Right lobe of liver (tissue), 6 donors: ENCODE results near the gene ZBTB42. TPM values are rescaled to one million over a fixed set of nuclear protein-coding genes. Genes with fewer than 3 reads are reported as not detected.
A peak's percentile ranks its signal among the peaks of the same experiment; 100 is the strongest.

Experiments used
- ATAC-seq, 4 donors: fragments of 200-7000 bp; cut with Tn5 transposase; one replicate each; pipeline ENCODE4 v1.9.1; 2020; ENCODE audit warnings: mild to moderate bottlenecking in 4 of 4, moderate library complexity in 4 of 4
- DNase-seq, 3 donors: peaks; one replicate each; pipeline ENCODE4 v3.0.0-alpha.2; 2020
- H3K27ac ChIP-seq, 3 donors: fragments of 200-600 bp; one replicate each; pipeline ENCODE4 v1.8.0; 2022
- H3K27me3 ChIP-seq, 2 donors: fragments of 200-600 bp; one replicate each; pipeline ENCODE4 v1.8.0; 2022
- H3K36me3 ChIP-seq, 4 donors: fragments of 200-600 bp; sonication (generic) in 1 of 4; one replicate each; pipeline versions ENCODE4 v1.5.1 to v1.8.0; 2017 to 2022; ENCODE audit warnings: control low read depth in 1 of 4
- H3K4me1 ChIP-seq, 4 donors: fragments of 200-600 bp; sonication (generic) in 1 of 4; one replicate each; pipeline versions ENCODE4 v1.5.1 to v1.8.0; 2017 to 2022; ENCODE audit warnings: control low read depth in 1 of 4
- H3K4me3 ChIP-seq, 3 donors: fragments of 200-600 bp; one replicate each; pipeline ENCODE4 v1.8.0; 2022
- H3K9me3 ChIP-seq, 4 donors: fragments of 200-600 bp; sonication (generic) in 1 of 4; one replicate each; pipeline versions ENCODE4 v1.5.1 to v1.8.0; 2017 to 2022; ENCODE audit warnings: control low read depth in 1 of 4
- CTCF ChIP-seq, 4 donors: fragments of 200-600 bp in 3 of 4; fragments of 450-650 bp in 1 of 4; IDR thresholded peaks; one replicate each; pipeline versions ENCODE4 v1.5.1 to v1.8.0; 2016 to 2022; ENCODE audit warnings: antibody characterized with exemption in 4 of 4, mild to moderate bottlenecking in 2 of 4
- POLR2A ChIP-seq: fragments of 450-650 bp; IDR thresholded peaks from one replicate; pipeline ENCODE4 v1.6.1; 2017; ENCODE audit warnings: antibody characterized with exemption, mild to moderate bottlenecking
- WGBS: methylation state at CpG from one replicate; pipeline ENCODE4 v1.1.6; 2018; ENCODE audit warnings: low coverage, low lambda C conversion rate; ENCODE audit not compliant: insufficient coverage; ENCODE audit errors: missing lambda C conversion rate; 5-methylcytosine and 5-hydroxymethylcytosine counted together
- intact Hi-C, 2 donors: fragments of 100-400 bp; cut with DNase I; formaldehyde crosslinking; loops; one replicate each; pipeline versions ENCODE4 v1.11.2 to v1.14.1; 2022
- total RNA-seq, 6 experiments: library from RNA; depleted of rRNA in 2 of 6; stranded (reverse); fragments of >200 nt in 2 of 6; fragmentation: NEBNext Ultra II Directional in 3 of 6; extraction: Animal tissue kit (Norgen Biotek cat#: 25700) in 3 of 6; gene quantifications; one replicate each; pipeline versions ENCODE4 v1.1.0 to v1.2.4, GENCODE V29; 2016 to 2023
- donor health status: DM: no; HTN: yes; CAD: no.
- donor health status: DM: no; HTN: no; CAD: no.
- donor health status: DM: no; HTN: no; CAD: no.
- donor health status: DM: no; HTN: yes; CAD: no.
- donor health status: DM: no; HTN: yes; CAD: no.

Gene ZBTB42
- total RNA-seq, 6 experiments from 2014 or later = 2.2 to 13.7 (median 3.6) TPM

- H3K4me1 ChIP-seq = peaks cover 0 to 33% (median 11%) of the 10 kb centered on the region in 4 donors
- WGBS = 33% methylated on average over 3 of the region's 3 CpGs
- TF ChIP-seq POLR2A (no peak), CTCF (IDR thresholded peaks at IDR 0.05) (no peak)
- H3K4me3 ChIP-seq = peak overlapping the region; percentile 22 to 50 (median 37)
- no peak for DNase-seq
- intact Hi-C loops = loop anchor here in 1 of 2 donors (5.0 kb wide), 1 partner anchor 57 kb away; no protein-coding TSS in a partner anchor
- no peaks in the 10 kb centered on the region for H3K27me3 ChIP-seq
- H3K9me3 ChIP-seq = no peaks in the 10 kb centered on the region
- peak overlapping the region in 2 of 3 donors; percentile 20 to 38 for H3K27ac ChIP-seq
- no peak for ATAC-seq
- H3K36me3 ChIP-seq = no peaks in the 10 kb centered on the region
Observed at GRCh38 chr14:104765517-104765916, 35.4 kb upstream of the ZBTB42 start.

- peaks cover 0 to 3% (median under 1%) of the 10 kb centered on the region in 4 donors for H3K36me3 ChIP-seq
- intact Hi-C loops = loop anchor here in 1 of 2 donors (5.0 kb wide), 1 partner anchor 56 kb away; no protein-coding TSS in a partner anchor
- H3K27me3 ChIP-seq = no peaks in the 10 kb centered on the region
- no peaks in the 10 kb centered on the region for H3K9me3 ChIP-seq
- peak in 1 of 4 donors; percentile 2 for ATAC-seq
- peak overlapping the region; percentile 22 to 50 (median 37) for H3K4me3 ChIP-seq
- DNase-seq = no peak
- 43% methylated on average over 4 of the region's 4 CpGs for WGBS
- peaks cover 0 to 33% (median 11%) of the 10 kb centered on the region in 4 donors for H3K4me1 ChIP-seq
- peak overlapping the region; percentile 38 to 76 (median 49) for H3K27ac ChIP-seq
- TF ChIP-seq POLR2A (no peak), CTCF (IDR thresholded peaks at IDR 0.05) (no peak)
Observed at GRCh38 chr14:104766256-104766862, 34.5 kb upstream of the ZBTB42 start.

GRCh38 chr14:104766863-104767633 is 33.9 kb upstream of the ZBTB42 start:
- intact Hi-C loops = loop anchor here in 1 of 2 donors (5.0 kb wide), 1 partner anchor 55 kb away; no protein-coding TSS in a partner anchor
- no peaks in the 10 kb centered on the region for H3K9me3 ChIP-seq
- H3K4me3 ChIP-seq = peak overlapping the region; percentile 22 to 50 (median 37)
- TF ChIP-seq POLR2A = peak; percentile 92
- no peak for TF ChIP-seq CTCF (IDR thresholded peaks at IDR 0.05)
- peaks cover 0 to 9% (median 5%) of the 10 kb centered on the region in 4 donors for H3K36me3 ChIP-seq
- H3K4me1 ChIP-seq = peaks cover 0 to 33% (median 11%) of the 10 kb centered on the region in 4 donors
- peak overlapping the region; percentile 66 to 90 (median 76) for H3K27ac ChIP-seq
- WGBS = 34% methylated on average over 13 of the region's 15 CpGs
- peak; percentile 15 to 25 (median 18) for ATAC-seq
- H3K27me3 ChIP-seq = no peaks in the 10 kb centered on the region
- DNase-seq = peak in 1 of 3 donors; percentile 65

GRCh38 chr14:104767634-104767918 is 33.3 kb upstream of the ZBTB42 start:
- TF ChIP-seq POLR2A (no peak), CTCF (IDR thresholded peaks at IDR 0.05) (no peak)
- no peak for ATAC-seq
- no peak for DNase-seq
- peaks cover 0 to 33% (median 11%) of the 10 kb centered on the region in 4 donors for H3K4me1 ChIP-seq
- H3K9me3 ChIP-seq = no peaks in the 10 kb centered on the region
- H3K27me3 ChIP-seq = no peaks in the 10 kb centered on the region
- H3K36me3 ChIP-seq = peaks cover 0 to 14% (median 9%) of the 10 kb centered on the region in 4 donors
- intact Hi-C loops = loop anchor here in 1 of 2 donors (5.0 kb wide), 1 partner anchor 55 kb away; no protein-coding TSS in a partner anchor
- peak overlapping the region; percentile 66 to 90 (median 76) for H3K27ac ChIP-seq
- peak overlapping the region in 1 of 3 donors; percentile 36 for H3K4me3 ChIP-seq
- WGBS = 48% methylated on average over 5 of the region's 5 CpGs
